ENCODE data around the gene TREM1. TPM values are rescaled to one million over a fixed set of nuclear protein-coding genes. Genes with fewer than 3 reads are reported as not detected.

Gene TREM1
- total and polyA plus RNA-seq, 2 donors (not counting 3 experiments of a cell fraction or from before 2014, with no cell fraction given) = not detected

DNA sequence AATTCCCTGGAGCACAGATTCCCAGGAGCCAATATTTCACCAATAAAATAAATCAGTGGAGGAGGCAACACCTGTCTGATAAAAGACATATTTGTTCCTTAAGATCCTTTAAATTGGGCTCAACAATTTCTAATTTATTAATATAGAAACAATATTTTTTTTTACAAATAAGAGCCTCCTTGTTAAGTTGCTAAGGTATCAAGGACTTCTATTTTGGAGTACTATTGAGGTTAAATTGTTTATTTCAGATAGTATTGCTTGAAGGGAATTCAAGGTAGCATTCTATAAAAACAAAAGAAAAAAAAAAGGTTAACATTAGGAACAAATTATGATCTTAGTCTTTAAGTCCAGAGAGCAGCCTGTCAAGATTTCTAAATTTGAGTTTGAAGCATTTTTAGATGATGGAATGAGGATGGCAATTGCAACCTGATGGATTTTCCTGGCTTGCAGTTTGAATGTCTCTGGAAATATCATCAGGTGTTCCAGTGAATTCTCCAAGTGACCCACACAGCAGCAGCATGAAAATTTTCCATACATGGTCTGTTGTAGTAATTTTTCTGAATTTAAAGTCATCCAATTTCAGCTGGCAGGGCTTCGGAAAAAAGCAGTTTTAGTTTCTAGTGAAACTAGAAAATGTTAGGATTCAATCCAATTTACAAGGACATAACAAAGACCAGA lies 29.6 kb upstream of the TREM1 start:
- H3K4me1 ChIP-seq (ENCODE audit: control insufficient read depth, extremely low read depth, insufficient read depth, low read length) = peaks cover 21% of the 10 kb centered on the region
- intact Hi-C loops (cut with micrococcal nuclease) = loop anchor here (5.0 kb wide), 1 partner anchor 244 kb away; the partner anchor contains the start of genes NFYA and OARD1
- BruUV-seq (replicated peaks) = no TSS peak
- H3K79me2 ChIP-seq (ENCODE audit: control insufficient read depth, insufficient read depth, low read length) = no peaks in the 10 kb centered on the region
- ChIA-PET POLR2A (no interaction called here), CTCF (interaction anchor here (1.1 to 10.0 kb wide), 2 partner anchors 9 to 52 kb away, joined by 3 to 122 read pairs; no protein-coding TSS in a partner anchor)
- dilution Hi-C loops (cut with MboI; ENCODE audit: extremely low pct_ligation_motif_present, low sequenced_read_pairs) = no loop called here
- no peak overlapping the region for H3K4me2 ChIP-seq (ENCODE audit: insufficient read depth, low read length)
- peaks cover 25 to 55% of the 10 kb centered on the region in 2 experiments for H3K27me3 ChIP-seq (ENCODE audit: control insufficient read depth in 2 of 2, insufficient read depth in 2 of 2, low read length in 2 of 2)
- no peak overlapping the region for H2AFZ ChIP-seq (ENCODE audit: low read depth, low read length)
- no peaks in the 10 kb centered on the region for H3K9me1 ChIP-seq (replicated peaks; ENCODE audit: control insufficient read depth, extremely low read depth, insufficient read depth, low read length)
- H3K9me3 ChIP-seq (replicated peaks; ENCODE audit: control insufficient read depth, insufficient read depth, low read length) = no peaks in the 10 kb centered on the region
- no peak for TF ChIP-seq POLR2A (IDR thresholded peaks at IDR 0.05; ENCODE audit: low read depth, low read length)
- no peak for TF ChIP-seq GATA2 (IDR thresholded peaks at IDR 0.05; ENCODE audit: insufficient read depth, insufficient read length, low read depth, low read length)
- TF ChIP-seq, protein P1, sequence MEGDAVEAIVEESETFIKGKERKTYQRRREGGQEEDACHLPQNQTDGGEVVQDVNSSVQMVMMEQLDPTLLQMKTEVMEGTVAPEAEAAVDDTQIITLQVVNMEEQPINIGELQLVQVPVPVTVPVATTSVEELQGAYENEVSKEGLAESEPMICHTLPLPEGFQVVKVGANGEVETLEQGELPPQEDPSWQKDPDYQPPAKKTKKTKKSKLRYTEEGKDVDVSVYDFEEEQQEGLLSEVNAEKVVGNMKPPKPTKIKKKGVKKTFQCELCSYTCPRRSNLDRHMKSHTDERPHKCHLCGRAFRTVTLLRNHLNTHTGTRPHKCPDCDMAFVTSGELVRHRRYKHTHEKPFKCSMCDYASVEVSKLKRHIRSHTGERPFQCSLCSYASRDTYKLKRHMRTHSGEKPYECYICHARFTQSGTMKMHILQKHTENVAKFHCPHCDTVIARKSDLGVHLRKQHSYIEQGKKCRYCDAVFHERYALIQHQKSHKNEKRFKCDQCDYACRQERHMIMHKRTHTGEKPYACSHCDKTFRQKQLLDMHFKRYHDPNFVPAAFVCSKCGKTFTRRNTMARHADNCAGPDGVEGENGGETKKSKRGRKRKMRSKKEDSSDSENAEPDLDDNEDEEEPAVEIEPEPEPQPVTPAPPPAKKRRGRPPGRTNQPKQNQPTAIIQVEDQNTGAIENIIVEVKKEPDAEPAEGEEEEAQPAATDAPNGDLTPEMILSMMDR (IDR thresholded peaks at IDR 0.05; ENCODE audit: extremely low read depth in 1 of 2, insufficient read depth in 1 of 2, low read depth in 1 of 2, low read length in 2 of 2) = no peak
- no peak for TF ChIP-seq FOS (IDR thresholded peaks at IDR 0.05; ENCODE audit: borderline replicate concordance, insufficient read depth, low read length)
- TF ChIP-seq, protein P2, sequence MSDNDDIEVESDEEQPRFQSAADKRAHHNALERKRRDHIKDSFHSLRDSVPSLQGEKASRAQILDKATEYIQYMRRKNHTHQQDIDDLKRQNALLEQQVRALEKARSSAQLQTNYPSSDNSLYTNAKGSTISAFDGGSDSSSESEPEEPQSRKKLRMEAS (IDR thresholded peaks at IDR 0.05; ENCODE audit: insufficient read depth, insufficient read length) = no peak
- TF ChIP-seq MYC (IDR thresholded peaks at IDR 0.05; ENCODE audit: low read depth, low read length) = no peak
- TF ChIP-seq EZH2 (IDR thresholded peaks at IDR 0.05; ENCODE audit: borderline replicate concordance, low read depth, low read length, severe bottlenecking) = no peak
- TF ChIP-seq POLR2AphosphoS5 (IDR thresholded peaks at IDR 0.05; ENCODE audit: insufficient read depth, low read depth, low read length) = no peak
- TF ChIP-seq JUN (IDR thresholded peaks at IDR 0.05; ENCODE audit: borderline replicate concordance, insufficient read depth, insufficient read length, low read depth) = no peak
- no peak overlapping the region for H3K27ac ChIP-seq (ENCODE audit: insufficient read depth, low read depth, low read length)
- FAIRE-seq (no peak), DNase-seq (ENCODE audit: low read depth, low spot score) (no peak)
- H3K4me3 ChIP-seq (replicated peaks in 1 of 3; ENCODE audit: insufficient read depth in 1 of 3, low read depth in 1 of 3, low read length in 3 of 3) = no peak overlapping the region
- H4K20me1 ChIP-seq (replicated peaks; ENCODE audit: control insufficient read depth, extremely low read depth, insufficient read depth, low read length) = no peaks in the 10 kb centered on the region
- no peak overlapping the region for H3K9ac ChIP-seq (replicated peaks; ENCODE audit: extremely low read depth, insufficient read depth, low read length)
- H3K36me3 ChIP-seq (ENCODE audit: control insufficient read depth in 2 of 2, extremely low read depth in 1 of 2, insufficient read depth in 2 of 2, low read length in 2 of 2) = no peaks in the 10 kb centered on the region

Measured in endothelial cell of umbilical vein (primary cell).